ENCODE results near the gene POLR2J.
"Not testable (repeated sequence)": the region's sequence is repeated elsewhere in the genome, so short reads cannot be mapped to it uniquely, and the experiment has no call there.

DNA sequence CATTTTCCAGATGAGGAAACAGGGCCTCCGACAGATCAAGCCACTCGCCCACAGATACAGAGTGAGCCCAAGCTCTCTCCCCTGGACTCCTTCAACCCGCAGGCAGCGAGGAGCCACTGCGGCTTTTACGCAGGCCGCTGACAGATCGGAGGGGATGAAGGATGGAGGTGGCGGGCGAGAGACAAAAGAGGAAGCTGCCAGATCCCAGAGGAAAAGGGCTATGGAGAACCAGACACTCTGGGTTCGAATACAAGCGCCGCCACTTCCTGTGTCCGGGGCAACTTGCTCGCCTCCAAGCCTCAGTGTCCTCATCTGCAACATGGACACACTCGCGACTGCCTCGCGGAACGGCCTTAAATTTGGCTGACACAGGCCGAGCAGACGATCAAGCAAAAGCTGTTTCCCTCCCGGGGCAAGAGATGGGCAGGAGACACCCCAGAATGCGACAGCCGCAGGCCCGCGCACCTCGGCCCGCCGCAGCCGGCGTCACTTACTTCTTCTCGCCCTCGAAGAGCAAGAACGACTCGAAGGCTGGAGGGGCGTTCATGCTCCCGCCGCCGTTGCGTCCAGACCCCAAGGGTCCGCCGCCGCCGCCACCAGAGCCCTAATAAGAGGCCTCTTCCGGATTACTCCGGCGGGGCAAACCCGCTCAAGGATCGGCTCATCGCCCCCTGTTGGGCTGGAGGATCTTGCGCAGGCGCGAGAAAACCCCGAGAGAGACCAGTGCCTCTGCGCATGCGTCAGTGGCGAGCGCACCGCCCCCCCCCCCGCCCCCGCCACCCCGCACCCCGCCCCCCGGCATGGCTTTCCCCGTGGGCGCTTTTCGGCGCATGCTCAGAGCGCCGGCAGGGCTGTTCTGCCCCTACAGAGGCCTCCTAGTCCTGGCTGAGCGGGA lies at the start of gene POLR2J:
- TF ChIP-seq, protein P1, sequence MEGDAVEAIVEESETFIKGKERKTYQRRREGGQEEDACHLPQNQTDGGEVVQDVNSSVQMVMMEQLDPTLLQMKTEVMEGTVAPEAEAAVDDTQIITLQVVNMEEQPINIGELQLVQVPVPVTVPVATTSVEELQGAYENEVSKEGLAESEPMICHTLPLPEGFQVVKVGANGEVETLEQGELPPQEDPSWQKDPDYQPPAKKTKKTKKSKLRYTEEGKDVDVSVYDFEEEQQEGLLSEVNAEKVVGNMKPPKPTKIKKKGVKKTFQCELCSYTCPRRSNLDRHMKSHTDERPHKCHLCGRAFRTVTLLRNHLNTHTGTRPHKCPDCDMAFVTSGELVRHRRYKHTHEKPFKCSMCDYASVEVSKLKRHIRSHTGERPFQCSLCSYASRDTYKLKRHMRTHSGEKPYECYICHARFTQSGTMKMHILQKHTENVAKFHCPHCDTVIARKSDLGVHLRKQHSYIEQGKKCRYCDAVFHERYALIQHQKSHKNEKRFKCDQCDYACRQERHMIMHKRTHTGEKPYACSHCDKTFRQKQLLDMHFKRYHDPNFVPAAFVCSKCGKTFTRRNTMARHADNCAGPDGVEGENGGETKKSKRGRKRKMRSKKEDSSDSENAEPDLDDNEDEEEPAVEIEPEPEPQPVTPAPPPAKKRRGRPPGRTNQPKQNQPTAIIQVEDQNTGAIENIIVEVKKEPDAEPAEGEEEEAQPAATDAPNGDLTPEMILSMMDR (IDR thresholded peaks at IDR 0.05; ENCODE audit: poor library complexity), result peak; percentile 35
- TF ChIP-seq EZH2phosphoT487 (IDR thresholded peaks at IDR 0.05; ENCODE audit: low read depth, severe bottlenecking, unreplicated experiment), result not testable (repeated sequence)

Data from hepatocyte (in vitro differentiated cells).